ENCODE results near the gene ST3GAL4.

- TF ChIP-seq CTCF (conservative IDR thresholded peaks at IDR 0.05; ENCODE audit: low read length) (no peak), EZH2phosphoT487 (IDR thresholded peaks at IDR 0.05; ENCODE audit: borderline replicate concordance, low read depth, low read length) (no peak)
Measured at GRCh38 chr11:126363706-126364248, 8.3 kb downstream of the ST3GAL4 start.

Measured in OCI-LY7 (cell line).